ENCODE results near the gene CAMKK1. TPM values are rescaled to one million over a fixed set of nuclear protein-coding genes. Genes with fewer than 3 reads are reported as not detected.

CAMKK1 gene
- total RNA-seq, 2 experiments from 2014 or later, result 4.8 to 5.0 TPM

DNA sequence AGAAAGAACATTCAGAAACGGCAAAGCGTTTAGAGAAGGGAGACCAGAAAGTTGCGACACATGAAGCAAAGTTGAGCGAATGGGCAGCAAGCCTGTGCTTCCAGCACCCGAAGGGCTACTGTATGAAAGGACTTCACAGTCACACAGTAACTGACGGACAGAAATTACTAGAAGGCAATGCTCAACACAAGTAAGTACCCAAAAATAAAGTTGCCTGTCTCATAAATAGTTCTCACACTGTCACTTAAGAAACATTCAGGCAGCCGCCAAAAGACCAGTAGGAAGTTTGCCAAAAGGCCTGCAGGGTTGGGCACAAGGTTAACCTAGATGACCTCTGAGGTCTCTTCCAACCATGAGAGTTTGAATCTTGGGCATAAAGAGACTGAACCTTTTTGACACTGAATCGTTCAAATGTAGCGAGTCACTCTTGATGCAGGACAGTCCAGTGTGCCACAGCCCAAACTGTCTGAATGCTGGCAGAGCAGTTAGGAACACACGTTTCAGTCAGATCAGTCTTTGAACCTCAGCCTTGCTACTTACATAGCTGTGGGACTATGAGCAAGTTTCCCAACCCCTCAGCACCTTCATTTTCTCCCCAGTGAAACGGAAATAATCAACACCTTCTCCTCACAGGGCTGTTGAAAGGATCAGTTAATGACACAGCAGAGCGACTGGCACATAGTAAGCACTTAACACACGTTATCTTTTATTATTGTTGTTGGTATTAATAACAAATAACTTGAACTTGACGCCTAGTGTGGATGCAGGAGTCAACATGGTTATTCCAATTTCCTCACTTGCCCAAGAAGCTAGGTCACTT is 57.2 kb downstream of the CAMKK1 start:
- no peak for DNase-seq
- Mint-ChIP-seq H3K4me1 (peaks cover 7% of the 10 kb centered on the region), H3K27me3 (no peaks in the 10 kb centered on the region), H3K27ac (no peak overlapping the region), H3K4me3 (no peak overlapping the region), H3K36me3 (peaks cover 7% of the 10 kb centered on the region), H3K9me3 (no peaks in the 10 kb centered on the region)

DNA sequence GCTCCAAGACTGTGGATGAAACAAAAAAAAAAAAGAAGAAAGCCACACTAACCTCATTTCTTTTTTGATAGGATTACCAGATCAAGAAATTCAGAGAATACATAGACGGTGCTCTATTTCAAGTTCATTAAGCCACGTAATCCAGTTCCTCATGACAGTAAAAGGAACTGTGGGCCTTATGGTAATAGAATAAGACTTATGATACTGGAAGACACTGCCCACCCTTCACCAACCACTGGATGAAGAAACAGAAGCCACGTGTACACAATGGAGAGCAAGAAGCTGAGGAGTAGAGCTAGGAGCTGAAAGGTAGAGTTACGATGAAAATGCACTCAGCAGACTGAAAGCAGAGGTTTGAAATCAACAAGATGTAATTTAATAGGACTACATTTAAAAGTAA is 58.0 kb downstream of the CAMKK1 start:
- Mint-ChIP-seq H3K36me3 (peaks cover 6% of the 10 kb centered on the region), H3K4me3 (no peak overlapping the region), H3K9me3 (no peaks in the 10 kb centered on the region), H3K4me1 (peaks cover 3% of the 10 kb centered on the region), H3K27me3 (no peaks in the 10 kb centered on the region), H3K27ac (no peak overlapping the region)
- no peak for DNase-seq

DNA sequence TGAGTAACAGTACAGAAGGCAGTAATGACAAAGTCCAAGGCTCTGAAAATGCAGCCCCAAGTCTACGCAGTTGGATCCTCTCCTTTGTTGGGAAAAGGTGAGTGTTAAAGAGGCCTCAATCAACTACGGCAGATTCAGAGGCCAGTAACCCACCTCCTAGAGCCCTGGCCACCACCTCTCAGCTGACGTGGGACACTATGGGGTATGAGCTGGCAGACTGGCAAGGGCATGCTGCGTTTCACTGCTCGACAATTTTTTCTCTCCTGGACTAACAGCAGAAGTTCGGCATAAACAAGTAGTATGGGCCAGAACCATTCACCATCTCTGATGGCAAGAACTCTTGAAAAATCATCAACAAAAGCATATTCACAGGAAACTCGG is 64.0 kb downstream of the CAMKK1 start:
- Mint-ChIP-seq H3K9me3 (no peaks in the 10 kb centered on the region), H3K27me3 (no peaks in the 10 kb centered on the region), H3K4me1 (peaks cover 3% of the 10 kb centered on the region), H3K27ac (no peak overlapping the region), H3K4me3 (no peak overlapping the region), H3K36me3 (peaks cover 5% of the 10 kb centered on the region)
- DNase-seq, result no peak

DNA sequence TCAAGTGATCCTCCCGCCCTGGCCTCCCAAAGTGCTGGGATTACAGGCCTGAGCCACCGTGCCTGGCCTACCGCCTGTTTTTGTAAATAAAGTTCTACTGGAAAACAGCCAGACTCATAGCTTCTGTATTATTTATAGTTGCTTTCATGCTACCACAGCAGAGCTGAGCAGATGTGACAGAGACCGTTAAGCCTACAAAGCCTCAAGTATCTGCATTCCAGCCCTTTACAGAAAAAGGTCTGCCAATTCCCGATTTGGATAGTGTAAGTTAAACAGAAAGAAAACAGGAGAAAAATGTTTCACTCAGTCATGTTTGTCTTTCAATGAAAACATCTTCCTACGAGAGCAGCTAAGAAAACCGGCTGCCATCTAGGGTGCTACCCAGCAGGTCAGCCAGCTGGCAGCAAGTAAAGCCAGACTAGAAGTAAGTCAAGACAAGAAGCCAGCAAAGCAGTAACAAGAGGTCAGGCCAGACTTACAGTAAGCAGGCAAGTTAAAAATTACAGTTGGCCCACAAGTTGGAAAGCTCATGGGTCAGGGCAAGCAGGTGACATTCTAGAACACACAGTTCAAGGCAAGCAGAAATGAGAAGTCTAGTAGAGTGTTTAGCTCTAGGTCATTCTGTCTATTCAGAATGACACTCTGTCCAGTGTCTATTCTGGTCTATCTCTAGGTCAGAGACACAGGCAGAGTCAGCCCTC is 64.6 kb downstream of the CAMKK1 start:
- no peaks in the 10 kb centered on the region for H3K27me3 Mint-ChIP-seq
- H3K9me3 Mint-ChIP-seq, result no peaks in the 10 kb centered on the region
- peaks cover 3% of the 10 kb centered on the region for H3K4me1 Mint-ChIP-seq
- no peak for DNase-seq
- peaks cover 8% of the 10 kb centered on the region for H3K36me3 Mint-ChIP-seq
- H3K4me3 Mint-ChIP-seq, result no peak overlapping the region
- peak overlapping the region; percentile 17 for H3K27ac Mint-ChIP-seq

DNA sequence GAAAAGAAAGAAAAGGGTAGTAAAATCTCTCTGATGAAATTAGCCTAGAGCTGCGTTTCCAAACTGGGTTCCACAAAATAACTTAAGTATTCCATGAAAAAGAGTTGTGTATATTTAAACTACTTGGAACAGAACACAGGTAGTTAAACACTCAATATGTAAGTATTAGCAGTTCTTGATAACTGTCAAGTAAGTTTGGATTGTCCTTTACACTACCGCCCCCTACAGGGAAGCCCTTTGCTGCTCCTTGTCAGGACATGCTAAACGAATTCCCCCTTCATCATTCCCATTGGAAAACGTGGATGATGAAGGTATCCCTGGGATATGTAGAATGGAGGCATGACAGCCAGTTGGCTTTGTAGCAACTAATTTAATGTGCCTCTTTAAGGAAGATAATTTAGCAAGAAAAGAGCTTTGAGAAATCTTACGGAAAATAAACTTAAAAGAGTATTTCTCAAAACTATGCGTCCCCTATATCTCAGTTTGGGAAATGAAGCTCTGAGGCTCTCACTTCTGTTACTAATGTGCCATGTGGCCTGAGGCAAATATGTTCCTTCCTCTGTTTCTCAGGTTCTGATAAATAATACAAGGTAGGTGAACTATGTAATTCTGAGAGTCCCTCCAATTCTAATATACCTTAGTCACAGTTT is 65.6 kb downstream of the CAMKK1 start:
- Mint-ChIP-seq H3K9me3 (no peaks in the 10 kb centered on the region), H3K27me3 (no peaks in the 10 kb centered on the region), H3K4me1 (peaks cover 3% of the 10 kb centered on the region), H3K4me3 (no peak overlapping the region), H3K36me3 (peaks cover 8% of the 10 kb centered on the region), H3K27ac (no peak overlapping the region)
- DNase-seq, result peak; percentile 40

DNA sequence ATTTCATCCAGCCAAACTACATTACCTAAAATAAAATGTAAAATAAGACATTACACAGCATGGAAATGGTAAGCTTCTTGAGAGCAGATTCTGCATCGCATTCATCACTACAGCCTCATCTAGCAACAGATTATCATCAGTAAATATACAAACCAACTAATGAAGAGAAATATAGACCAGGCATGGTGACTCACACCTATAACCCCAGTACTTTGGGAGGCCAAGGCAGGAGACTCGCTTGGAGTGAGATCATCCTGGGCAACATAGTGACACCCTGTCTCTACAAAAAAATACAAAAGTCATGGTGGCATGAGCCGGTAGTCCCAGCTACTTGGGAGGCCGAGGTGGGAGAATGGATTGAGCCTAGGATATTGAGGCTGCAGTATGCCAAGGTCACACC is 66.7 kb downstream of the CAMKK1 start:
- H3K27ac Mint-ChIP-seq, result no peak overlapping the region

DNA sequence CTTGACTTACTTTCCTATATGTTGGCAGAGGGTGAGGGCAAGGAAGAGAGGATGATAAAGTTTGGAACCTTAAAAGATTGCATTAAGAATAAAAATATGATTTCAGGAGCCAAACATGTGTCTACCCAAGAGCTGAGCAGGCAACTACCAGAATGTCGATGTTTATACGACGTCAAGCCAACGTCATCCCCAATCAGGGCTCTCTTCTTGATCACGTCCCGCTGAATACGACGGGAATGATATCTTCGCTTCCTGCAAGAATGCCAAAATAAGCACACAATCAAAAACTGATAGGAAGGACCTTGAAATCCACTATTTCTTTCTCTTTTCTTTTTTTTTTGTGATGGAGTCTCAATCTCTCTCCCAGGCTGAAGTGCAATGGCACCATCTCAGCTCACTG is 71.8 kb downstream of the CAMKK1 start:
- no peak overlapping the region for H3K27ac Mint-ChIP-seq
- no peaks in the 10 kb centered on the region for H3K9me3 Mint-ChIP-seq
- no peak for DNase-seq
- H3K36me3 Mint-ChIP-seq, result peaks cover 17% of the 10 kb centered on the region
- no peaks in the 10 kb centered on the region for H3K27me3 Mint-ChIP-seq
- no peak overlapping the region for H3K4me3 Mint-ChIP-seq
- H3K4me1 Mint-ChIP-seq, result no peaks in the 10 kb centered on the region

More for the DNA sequence above, 66.7 kb downstream of the CAMKK1 start:
- Mint-ChIP-seq H3K4me3 (no peak overlapping the region), H3K27me3 (no peaks in the 10 kb centered on the region), H3K4me1 (peaks cover 3% of the 10 kb centered on the region), H3K36me3 (peaks cover 14% of the 10 kb centered on the region), H3K9me3 (no peaks in the 10 kb centered on the region)
- no peak for DNase-seq

DNA sequence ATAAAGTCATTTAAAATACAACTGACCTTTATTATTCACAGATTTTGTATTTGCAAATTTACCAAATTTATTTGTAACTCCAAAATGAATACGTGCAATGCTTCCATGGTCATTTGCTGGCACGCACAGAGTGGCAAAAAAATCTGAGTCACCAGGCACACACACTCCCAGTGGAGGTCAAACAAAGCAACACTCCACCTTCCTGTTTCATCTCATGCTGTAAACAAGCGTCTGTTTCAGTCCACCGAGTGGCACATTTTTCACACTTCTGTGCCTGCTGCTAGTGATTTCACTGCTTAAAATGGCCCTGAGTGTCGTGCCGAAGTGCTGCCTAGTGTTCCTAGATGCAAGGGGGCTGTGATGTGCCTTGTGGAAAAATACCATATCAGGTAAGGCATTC is 74.1 kb downstream of the CAMKK1 start:
- Mint-ChIP-seq H3K36me3 (peaks cover 20% of the 10 kb centered on the region), H3K27ac (no peak overlapping the region), H3K27me3 (no peaks in the 10 kb centered on the region), H3K4me1 (no peaks in the 10 kb centered on the region), H3K9me3 (no peaks in the 10 kb centered on the region), H3K4me3 (no peak overlapping the region)
- no peak for DNase-seq

DNA sequence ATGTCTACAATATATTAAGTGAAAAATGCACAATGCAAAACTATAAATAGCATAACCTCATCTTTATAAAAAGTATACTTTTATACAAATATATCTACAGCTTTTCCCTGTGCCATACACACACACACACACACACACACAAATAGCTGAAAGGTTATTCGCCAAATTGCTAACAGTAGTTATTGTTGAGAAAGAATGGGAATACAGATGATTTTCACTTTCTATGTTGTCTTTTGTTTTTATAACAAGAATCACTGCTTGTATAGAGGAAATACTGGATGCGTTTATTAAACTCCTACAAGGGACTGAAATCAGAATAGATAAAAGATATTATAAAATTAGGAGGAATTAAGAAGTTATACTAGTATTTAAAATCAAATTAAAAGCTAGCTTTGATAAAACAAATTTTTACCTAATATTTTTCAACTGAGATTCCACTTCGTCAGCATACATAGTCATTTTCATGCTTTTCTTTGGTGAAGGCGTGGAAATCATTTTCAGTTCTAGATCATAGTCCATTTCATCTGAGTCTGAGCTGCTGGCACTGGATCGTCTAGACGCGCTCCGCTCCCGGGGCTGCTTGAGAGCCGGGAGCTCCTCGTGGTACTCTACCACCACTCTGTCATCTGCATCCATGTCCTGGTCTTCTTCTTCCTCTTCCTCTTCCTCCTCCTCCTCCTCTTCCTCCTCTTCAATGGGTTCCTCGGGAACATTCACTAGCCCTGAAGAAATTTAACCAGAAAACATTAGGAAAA is 74.8 kb downstream of the CAMKK1 start:
- Mint-ChIP-seq H3K9me3 (no peaks in the 10 kb centered on the region), H3K27me3 (no peaks in the 10 kb centered on the region), H3K27ac (no peak overlapping the region), H3K4me3 (no peak overlapping the region), H3K36me3 (peaks cover 19% of the 10 kb centered on the region), H3K4me1 (no peaks in the 10 kb centered on the region)
- no peak for DNase-seq

DNA sequence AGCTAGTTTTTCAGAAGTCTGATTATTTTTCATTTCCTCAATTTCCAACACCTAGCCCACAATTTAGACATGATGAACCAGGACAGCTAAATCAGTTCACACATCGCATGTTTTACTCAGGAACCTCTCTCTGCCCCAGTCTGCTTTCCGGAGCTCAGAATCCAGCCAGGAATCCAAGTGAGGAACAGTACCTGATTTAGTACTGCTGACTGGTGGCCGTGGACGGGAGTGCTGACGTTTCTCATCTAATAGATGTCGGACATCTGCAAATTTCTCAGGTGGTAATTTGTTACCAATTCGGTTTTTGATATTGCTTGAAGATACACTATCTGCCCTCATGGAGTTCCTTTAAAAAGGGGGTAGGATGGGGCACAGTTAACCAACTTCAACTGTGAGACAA is 76.9 kb downstream of the CAMKK1 start:
- Mint-ChIP-seq H3K4me1 (no peaks in the 10 kb centered on the region), H3K4me3 (no peak overlapping the region), H3K27me3 (no peaks in the 10 kb centered on the region), H3K36me3 (peaks cover 18% of the 10 kb centered on the region), H3K27ac (no peak overlapping the region), H3K9me3 (no peaks in the 10 kb centered on the region)
- no peak for DNase-seq

DNA sequence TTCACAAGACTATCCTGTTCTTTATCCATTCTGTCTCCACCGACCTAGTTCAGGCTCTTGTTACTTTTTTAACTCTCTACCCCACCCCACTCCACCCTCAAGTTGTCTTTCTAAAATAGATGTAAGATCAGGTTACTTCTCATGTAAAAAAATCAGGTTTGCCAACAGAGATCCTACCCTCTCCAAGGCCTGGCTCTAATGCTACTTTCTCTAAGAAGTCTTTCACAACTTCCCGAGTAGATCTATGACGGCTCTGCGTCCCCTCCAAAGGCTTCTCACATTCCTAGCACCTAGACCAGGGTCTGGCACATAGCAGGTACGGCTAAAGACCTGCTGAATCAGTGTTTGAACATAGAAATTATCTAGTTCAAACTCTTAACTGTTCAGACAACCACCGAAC is 77.7 kb downstream of the CAMKK1 start:
- DNase-seq, result no peak
- H3K9me3 Mint-ChIP-seq, result no peaks in the 10 kb centered on the region
- no peak overlapping the region for H3K4me3 Mint-ChIP-seq
- H3K27me3 Mint-ChIP-seq, result no peaks in the 10 kb centered on the region
- H3K36me3 Mint-ChIP-seq, result peaks cover 18% of the 10 kb centered on the region
- no peak overlapping the region for H3K27ac Mint-ChIP-seq
- H3K4me1 Mint-ChIP-seq, result no peaks in the 10 kb centered on the region

DNA sequence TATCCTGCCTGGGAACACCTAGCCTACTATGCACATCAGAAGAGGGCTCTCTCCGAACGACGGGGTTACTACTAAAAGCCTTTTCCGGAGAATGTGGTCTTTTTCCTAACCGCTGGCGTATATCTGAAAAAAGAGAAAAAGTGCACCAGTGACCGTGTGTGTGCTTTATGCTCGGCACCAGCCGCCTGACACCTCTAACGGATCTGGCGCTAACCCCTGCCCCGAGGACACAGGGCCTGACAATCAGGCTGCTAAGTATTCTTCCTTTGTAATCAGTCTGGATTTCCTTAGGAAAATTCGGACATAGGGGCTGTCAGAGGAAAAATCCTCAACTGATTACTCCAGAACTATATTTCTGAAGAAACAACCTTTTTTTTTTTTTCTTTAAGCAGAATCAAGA is 78.5 kb downstream of the CAMKK1 start:
- Mint-ChIP-seq H3K9me3 (no peaks in the 10 kb centered on the region), H3K36me3 (peaks cover 20% of the 10 kb centered on the region), H3K4me3 (no peak overlapping the region), H3K27ac (no peak overlapping the region), H3K27me3 (no peaks in the 10 kb centered on the region), H3K4me1 (peaks cover 6% of the 10 kb centered on the region)
- DNase-seq, result no peak

DNA sequence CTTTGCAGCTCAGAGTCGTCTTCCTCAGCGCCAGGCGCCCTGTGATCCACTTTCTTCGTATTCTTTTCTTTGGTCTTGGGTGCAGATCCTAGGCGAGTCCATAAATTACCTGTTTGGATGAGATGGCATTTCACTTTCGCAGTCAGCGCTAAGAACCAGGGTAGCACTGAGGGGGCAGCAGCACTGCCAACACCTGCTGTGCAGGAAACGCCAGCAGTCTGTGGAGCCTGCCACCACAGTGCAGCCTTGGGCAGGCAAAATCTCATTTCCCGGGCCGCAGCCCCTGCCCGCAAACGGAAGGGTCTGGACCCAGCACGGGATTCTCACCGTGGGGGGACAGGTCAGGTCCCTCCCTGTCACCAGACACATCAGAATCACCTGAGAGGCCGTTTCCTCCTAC is 79.7 kb downstream of the CAMKK1 start:
- no peak overlapping the region for H3K27ac Mint-ChIP-seq
- H3K4me1 Mint-ChIP-seq, result peaks cover 17% of the 10 kb centered on the region
- H3K27me3 Mint-ChIP-seq, result no peaks in the 10 kb centered on the region
- no peaks in the 10 kb centered on the region for H3K9me3 Mint-ChIP-seq
- no peak for DNase-seq
- peaks cover 25% of the 10 kb centered on the region for H3K36me3 Mint-ChIP-seq
- H3K4me3 Mint-ChIP-seq, result no peak overlapping the region

DNA sequence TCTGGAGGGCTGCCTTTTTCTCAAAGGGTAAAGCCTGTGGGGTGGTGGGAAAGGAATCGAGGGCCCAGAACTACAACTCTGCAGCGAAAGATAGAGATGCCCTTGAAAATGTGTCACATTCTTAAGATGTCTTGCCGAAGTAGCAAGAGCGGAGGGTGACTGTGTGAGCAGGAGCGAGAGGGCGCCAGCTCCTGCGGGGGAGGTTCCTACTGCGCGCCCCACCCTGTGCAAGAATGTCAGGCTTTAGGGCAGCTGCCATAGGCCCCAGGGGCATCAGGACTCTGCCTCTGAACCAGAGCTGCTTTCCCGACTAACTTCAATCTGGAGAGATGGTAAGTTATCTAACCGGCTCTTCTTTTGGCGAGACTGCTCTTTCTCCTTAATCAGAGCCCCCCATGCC is 80.1 kb downstream of the CAMKK1 start:
- Mint-ChIP-seq H3K4me1 (peaks cover 18% of the 10 kb centered on the region), H3K4me3 (no peak overlapping the region), H3K27me3 (no peaks in the 10 kb centered on the region), H3K9me3 (no peaks in the 10 kb centered on the region), H3K27ac (no peak overlapping the region), H3K36me3 (peaks cover 29% of the 10 kb centered on the region)
- no peak for DNase-seq

DNA sequence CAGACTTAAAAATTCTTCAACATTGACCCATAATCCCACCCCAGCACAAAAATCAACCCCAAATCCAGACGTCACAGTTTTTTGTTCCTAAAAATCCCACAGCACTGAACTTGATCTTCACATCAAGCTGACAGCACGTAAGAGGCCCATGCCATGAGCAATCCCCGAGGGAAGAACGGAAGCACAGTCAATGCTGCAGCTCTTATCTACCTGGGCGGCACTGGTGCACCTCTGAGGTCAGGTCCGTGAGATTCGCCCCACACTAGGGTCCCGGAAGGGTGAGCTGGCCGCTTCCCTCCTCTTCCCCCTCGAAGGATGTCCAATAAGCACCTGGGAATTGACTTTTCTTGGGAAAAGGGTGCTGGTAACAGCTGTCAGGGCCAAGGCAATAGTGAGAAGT is 80.6 kb downstream of the CAMKK1 start:
- no peaks in the 10 kb centered on the region for H3K9me3 Mint-ChIP-seq

More for the DNA sequence above, 80.6 kb downstream of the CAMKK1 start:
- DNase-seq, result no peak
- H3K27ac Mint-ChIP-seq, result no peak overlapping the region
- H3K4me3 Mint-ChIP-seq, result no peak overlapping the region
- H3K27me3 Mint-ChIP-seq, result no peaks in the 10 kb centered on the region
- peaks cover 18% of the 10 kb centered on the region for H3K4me1 Mint-ChIP-seq
- H3K36me3 Mint-ChIP-seq, result peaks cover 29% of the 10 kb centered on the region
